HG03354 (cell line): Measurements from ENCODE around the gene RGS12.

Experiments used
- ATAC-seq: cut with Tn5 transposase; IDR thresholded peaks from one replicate; pipeline ENCODE4 v1.9.1; 2021; ENCODE audit warnings: mild to moderate bottlenecking; ENCODE audit not compliant: unreplicated experiment, poor library complexity, severe bottlenecking

The RGS12 gene

GRCh38 chr4:3292571-3293400 lies at the start of gene RGS12:
Gene RGS12 (plus strand): TSS chr4:3293021. CDS start chr4:3316171, 23,150 bp downstream.
- peak; percentile 78 for ATAC-seq

- ATAC-seq, result no peak
Measured at GRCh38 chr4:3243136-3243780, 49.6 kb upstream of the RGS12 start.

- no peak for ATAC-seq
Measured at GRCh38 chr4:3244002-3244401, 48.8 kb upstream of the RGS12 start.

- ATAC-seq, result no peak
Measured at GRCh38 chr4:3244747-3245146, 48.1 kb upstream of the RGS12 start.

GRCh38 chr4:3245676-3246075 lies 47.1 kb upstream of the RGS12 start:
- no peak for ATAC-seq

GRCh38 chr4:3246458-3247398 lies 46.1 kb upstream of the RGS12 start:
- ATAC-seq, result no peak

- no peak for ATAC-seq
Measured at GRCh38 chr4:3247399-3248177, 45.2 kb upstream of the RGS12 start.

- no peak for ATAC-seq
Measured at GRCh38 chr4:3248178-3248480, 44.7 kb upstream of the RGS12 start.

- ATAC-seq, result no peak
Measured at GRCh38 chr4:3248811-3249661, 43.8 kb upstream of the RGS12 start, which contains the start of gene MSANTD1. Gene MSANTD1 (plus strand): TSS chr4:3249159. CDS start chr4:3249223, 64 bp downstream.

GRCh38 chr4:3249711-3250437 lies 42.9 kb upstream of the RGS12 start:
- ATAC-seq, result no peak

- ATAC-seq, result no peak
Measured at GRCh38 chr4:3250438-3250955, 42.3 kb upstream of the RGS12 start.

- no peak for ATAC-seq
Measured at GRCh38 chr4:3250956-3251690, 41.7 kb upstream of the RGS12 start.

- ATAC-seq, result no peak
Measured at GRCh38 chr4:3251691-3252479, 40.9 kb upstream of the RGS12 start.

- ATAC-seq, result no peak
Measured at GRCh38 chr4:3252480-3252828, 40.4 kb upstream of the RGS12 start.

GRCh38 chr4:3252831-3253641 lies 39.8 kb upstream of the RGS12 start:
- ATAC-seq, result no peak

GRCh38 chr4:3253808-3254207 lies 39.0 kb upstream of the RGS12 start:
- ATAC-seq, result no peak
